A549 treated with GW870086 at 1 μM for 4 hours (cell line): ENCODE data around the gene KARS1. TPM values are rescaled to one million over a fixed set of nuclear protein-coding genes. Genes with fewer than 3 reads are reported as not detected.

Experiments
- total RNA-seq: library from RNA; stranded (reverse); fragments of 200-300 nt; extraction: Qiagen RNA extraction; gene quantifications from 5 replicates; pipeline ENCODE4 v1.2.3, GENCODE V29; 2022; ENCODE audit warnings: low read depth

The KARS1 gene
- total RNA-seq: 162 to 181 TPM (median 168 TPM) in 5 replicates

GRCh38 chr16:75647492-75648264, at the start of gene KARS1, which contains the start of gene TERF2IP:
TSS of gene KARS1 (minus strand) at chr16:75647665. CDS start at chr16:75647639, 26 bp downstream.
TSS of gene TERF2IP (plus strand) at chr16:75647773. CDS start at chr16:75647883, 110 bp downstream.

DNA sequence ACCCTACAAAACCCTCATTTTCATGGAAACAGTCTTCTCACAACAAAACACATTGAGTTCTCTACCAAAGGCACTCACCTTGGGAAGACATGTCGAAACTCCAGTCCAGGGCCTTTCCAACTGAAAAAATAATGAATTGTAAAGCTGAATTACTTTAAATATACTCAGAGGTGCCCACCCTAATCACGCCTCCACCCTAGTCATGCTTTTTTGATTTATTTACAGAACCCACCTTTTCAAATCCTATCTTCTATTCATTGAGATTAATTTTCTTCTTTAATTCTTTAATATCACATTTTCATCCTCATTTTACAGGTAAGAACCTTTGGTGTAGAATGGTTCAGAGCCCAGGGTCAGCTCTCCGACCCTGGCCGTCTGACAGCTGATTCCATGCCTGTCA, 29.4 kb upstream of the KARS1 start, which contains the start of gene CPHXL2:
Gene CPHXL2, minus strand, starts transcription at position 101 of the 400 bp plus-strand sequence. Its CDS starts 10 bp downstream, at position 91.

DNA sequence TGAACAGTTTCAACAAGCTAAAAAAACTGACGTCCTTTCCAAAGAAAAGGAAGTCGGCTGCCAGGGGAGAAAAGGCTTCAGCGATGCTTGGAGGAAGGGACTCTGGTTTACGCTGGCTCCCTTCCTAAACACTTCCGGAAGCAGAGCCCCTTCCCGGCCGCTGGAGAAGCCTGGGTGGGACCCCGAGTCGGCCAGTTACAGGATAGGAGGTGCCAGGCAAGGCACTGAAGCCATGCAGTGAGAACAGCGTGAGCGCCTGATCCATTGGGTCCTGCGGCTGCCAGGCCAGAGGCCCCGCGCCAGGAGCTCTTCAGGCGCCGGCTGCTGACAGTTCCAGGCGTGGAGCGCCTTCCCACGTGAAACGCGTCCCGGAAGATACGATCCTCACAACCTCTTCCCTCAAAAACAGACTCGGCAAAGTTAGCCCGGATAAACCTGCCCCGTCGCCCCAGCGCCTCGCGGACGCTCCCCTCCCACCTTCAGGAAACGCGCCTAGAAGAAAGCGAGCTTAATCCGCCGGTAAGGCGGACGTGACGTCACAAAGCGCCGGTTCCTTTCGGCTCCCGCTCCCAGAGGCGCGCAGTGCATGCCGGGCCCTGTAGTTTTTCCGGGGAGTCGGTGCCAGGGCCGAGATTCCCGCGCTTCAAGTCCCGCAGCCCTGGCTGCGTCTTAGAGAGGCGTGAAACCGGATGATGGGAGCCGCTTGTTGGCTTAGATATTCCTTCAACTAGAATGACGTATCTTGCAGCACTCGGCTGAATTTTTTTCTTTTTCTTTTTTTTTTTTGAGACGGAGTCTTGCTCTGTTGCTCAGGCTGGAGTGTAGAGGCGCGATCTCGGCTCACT, 24.5 kb downstream of the KARS1 start, which contains the start of gene ADAT1:
Gene ADAT1, minus strand, starts transcription at position 521 of the 845 bp plus-strand sequence. CDS start 2,482 bp downstream, outside the sequence.

Other genes with a start within 250 kb of the KARS1 start
- 62.8 to 66.9 TPM (median 66.4 TPM) in 5 replicates for gene CFDP1, start 214.2 kb downstream of the KARS1 start, total RNA-seq
- 13.7 to 17.2 TPM (median 15.9 TPM) in 5 replicates for gene TMEM170A, start 183.0 kb downstream of the KARS1 start, total RNA-seq
- 0.18 to 0.34 TPM (median 0.23 TPM) in 5 replicates for gene CHST6, start 152.2 kb downstream of the KARS1 start, total RNA-seq
- gene CHST5, start 111.6 kb downstream of the KARS1 start, total RNA-seq: 0.05 to 0.10 TPM in 2 of 5 replicates, not detected in the others
- 6.6 to 10.3 TPM (median 8.9 TPM) in 5 replicates for gene TMEM231, start 91.4 kb downstream of the KARS1 start, total RNA-seq
- gene GABARAPL2, start 81.3 kb downstream of the KARS1 start, total RNA-seq: 89.9 to 92.1 TPM (median 91.5 TPM) in 5 replicates
- 28.4 to 39.3 TPM (median 37.0 TPM) in 5 replicates for gene ADAT1, start 24.4 kb downstream of the KARS1 start, total RNA-seq
- gene TERF2IP, start 108 bp upstream of the KARS1 start, total RNA-seq: 38.3 to 45.0 TPM (median 43.5 TPM) in 5 replicates
- gene CPHXL2, start 29.3 kb upstream of the KARS1 start, total RNA-seq: not detected in 5 replicates
- gene DUXB, start 53.8 kb upstream of the KARS1 start, total RNA-seq: not detected in 5 replicates
- not detected in 5 replicates for gene CPHXL, start 78.8 kb upstream of the KARS1 start, total RNA-seq